ENCODE measurements around the gene DRGX.

Gene DRGX

GRCh38 chr10:49330127-49330665 lies 65.7 kb downstream of the DRGX start:
- H3K27me3 ChIP-seq (replicated peaks; ENCODE audit: insufficient read depth, low read length) = no peaks in the 10 kb centered on the region
- H3K4me3 ChIP-seq (ENCODE audit: low read length) = no peak overlapping the region
- H3K9me3 ChIP-seq (replicated peaks; ENCODE audit: insufficient read depth, low read length) = no peaks in the 10 kb centered on the region
- no peaks in the 10 kb centered on the region for H3F3A ChIP-seq (ENCODE audit: insufficient read depth, low read length)
- H3K36me3 ChIP-seq (replicated peaks; ENCODE audit: insufficient read depth, low read length) = no peaks in the 10 kb centered on the region
- TF ChIP-seq EZH2phosphoT487 (IDR thresholded peaks at IDR 0.05; ENCODE audit: low read length) (no peak), CTCF (IDR thresholded peaks at IDR 0.05; ENCODE audit: low read length) (no peak), EZH2 (optimal IDR thresholded peaks at IDR 0.05; ENCODE audit: low read depth, low read length) (no peak)
- H3K4me1 ChIP-seq (ENCODE audit: low read length) = no peaks in the 10 kb centered on the region
- H3K4me2 ChIP-seq (ENCODE audit: low read depth, low read length) = no peak overlapping the region
- no peak for DNase-seq
- H3K9ac ChIP-seq (ENCODE audit: low read length) = no peak overlapping the region
- no peaks in the 10 kb centered on the region for H3K79me2 ChIP-seq (ENCODE audit: low read length)
- no peaks in the 10 kb centered on the region for H4K20me1 ChIP-seq (ENCODE audit: insufficient read depth, low read length)
- no peak overlapping the region for H2AFZ ChIP-seq (ENCODE audit: low read length)
- no peak overlapping the region for H3K27ac ChIP-seq (ENCODE audit: low read length)
- no peaks in the 10 kb centered on the region for H3K9me2 ChIP-seq (replicated peaks; ENCODE audit: insufficient read depth, low read length)

- Histone ChIP-seq H3K4me2 (ENCODE audit: low read depth, low read length) (no peak overlapping the region), H3K79me2 (ENCODE audit: low read length) (no peaks in the 10 kb centered on the region), H3F3A (ENCODE audit: insufficient read depth, low read length) (no peaks in the 10 kb centered on the region), H2AFZ (ENCODE audit: low read length) (no peak overlapping the region), H3K4me3 (ENCODE audit: low read length) (no peak overlapping the region), H3K27me3 (replicated peaks; ENCODE audit: insufficient read depth, low read length) (no peaks in the 10 kb centered on the region), H3K36me3 (replicated peaks; ENCODE audit: insufficient read depth, low read length) (no peaks in the 10 kb centered on the region), H3K9me2 (replicated peaks; ENCODE audit: insufficient read depth, low read length) (no peaks in the 10 kb centered on the region), H4K20me1 (ENCODE audit: insufficient read depth, low read length) (no peaks in the 10 kb centered on the region), H3K27ac (ENCODE audit: low read length) (no peak overlapping the region), H3K9me3 (replicated peaks; ENCODE audit: insufficient read depth, low read length) (no peaks in the 10 kb centered on the region), H3K9ac (ENCODE audit: low read length) (no peak overlapping the region), H3K4me1 (ENCODE audit: low read length) (no peaks in the 10 kb centered on the region)
- TF ChIP-seq CTCF (IDR thresholded peaks at IDR 0.05; ENCODE audit: low read length) = no peak
- no peak for TF ChIP-seq EZH2phosphoT487 (IDR thresholded peaks at IDR 0.05; ENCODE audit: low read length)
- TF ChIP-seq EZH2 (optimal IDR thresholded peaks at IDR 0.05; ENCODE audit: low read depth, low read length) = no peak
- DNase-seq = no peak
These were observed 66.8 kb downstream of the DRGX start for GRCh38 chr10:49329146-49329505.

- TF ChIP-seq EZH2phosphoT487 (IDR thresholded peaks at IDR 0.05; ENCODE audit: low read length) (no peak), EZH2 (optimal IDR thresholded peaks at IDR 0.05; ENCODE audit: low read depth, low read length) (no peak), CTCF (IDR thresholded peaks at IDR 0.05; ENCODE audit: low read length) (no peak)
- H3K9me3 ChIP-seq (replicated peaks; ENCODE audit: insufficient read depth, low read length) = no peaks in the 10 kb centered on the region
- no peak overlapping the region for H3K4me3 ChIP-seq (ENCODE audit: low read length)
- H3K9ac ChIP-seq (ENCODE audit: low read length) = no peak overlapping the region
- H3K36me3 ChIP-seq (replicated peaks; ENCODE audit: insufficient read depth, low read length) = no peaks in the 10 kb centered on the region
- H3K4me2 ChIP-seq (ENCODE audit: low read depth, low read length) = no peak overlapping the region
- H2AFZ ChIP-seq (ENCODE audit: low read length) = no peak overlapping the region
- H4K20me1 ChIP-seq (ENCODE audit: insufficient read depth, low read length) = no peaks in the 10 kb centered on the region
- no peaks in the 10 kb centered on the region for H3F3A ChIP-seq (ENCODE audit: insufficient read depth, low read length)
- H3K4me1 ChIP-seq (ENCODE audit: low read length) = no peaks in the 10 kb centered on the region
- H3K79me2 ChIP-seq (ENCODE audit: low read length) = no peaks in the 10 kb centered on the region
- no peaks in the 10 kb centered on the region for H3K27me3 ChIP-seq (replicated peaks; ENCODE audit: insufficient read depth, low read length)
- no peak overlapping the region for H3K27ac ChIP-seq (ENCODE audit: low read length)
- DNase-seq = no peak
- H3K9me2 ChIP-seq (replicated peaks; ENCODE audit: insufficient read depth, low read length) = no peaks in the 10 kb centered on the region
These were observed 67.3 kb downstream of the DRGX start for GRCh38 chr10:49328401-49329145.

Data from MM.1S (cell line).